ENCODE measurements around the gene DLG5. TPM values are rescaled to one million over a fixed set of nuclear protein-coding genes. Genes with fewer than 3 reads are reported as not detected.

DLG5 gene
- total RNA-seq, 1 experiment from 2014 or later = 127 TPM

DNA sequence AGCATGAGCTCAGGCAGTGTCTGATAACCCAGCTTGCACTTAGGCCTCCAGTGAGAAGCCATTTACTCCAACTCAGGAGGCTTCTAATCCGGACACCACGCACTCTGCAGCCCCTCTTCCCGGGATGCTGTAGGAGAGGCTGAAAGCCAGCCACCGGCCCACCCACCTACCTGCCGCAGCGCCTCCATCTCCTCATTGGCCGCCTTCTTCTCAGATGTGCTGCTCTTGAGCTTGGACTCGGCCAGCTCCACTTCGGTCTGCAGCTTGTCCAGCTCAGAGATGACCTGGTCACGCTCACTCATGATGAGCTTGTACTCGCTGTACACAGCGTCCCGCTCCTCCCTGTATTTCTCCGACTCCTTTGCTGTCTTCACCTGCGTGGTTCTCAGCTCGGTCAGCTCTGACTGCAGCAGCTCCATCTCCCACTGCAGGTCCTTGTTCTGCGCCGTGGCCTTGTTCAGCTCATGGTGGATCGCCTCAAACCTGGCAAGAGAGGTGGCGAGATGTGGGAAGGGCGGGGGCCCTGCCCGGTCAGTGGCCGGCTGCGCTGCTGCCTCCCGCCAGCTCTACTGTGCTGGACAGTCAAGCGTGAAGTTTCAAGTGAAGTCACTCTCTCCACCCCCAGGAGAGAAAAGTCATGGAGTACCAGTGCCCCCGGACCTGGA is 84.7 kb downstream of the DLG5 start:
- no peak overlapping the region for H3K27ac Mint-ChIP-seq (ENCODE audit: low read depth, unreplicated experiment)
- TF ChIP-seq, protein P1, sequence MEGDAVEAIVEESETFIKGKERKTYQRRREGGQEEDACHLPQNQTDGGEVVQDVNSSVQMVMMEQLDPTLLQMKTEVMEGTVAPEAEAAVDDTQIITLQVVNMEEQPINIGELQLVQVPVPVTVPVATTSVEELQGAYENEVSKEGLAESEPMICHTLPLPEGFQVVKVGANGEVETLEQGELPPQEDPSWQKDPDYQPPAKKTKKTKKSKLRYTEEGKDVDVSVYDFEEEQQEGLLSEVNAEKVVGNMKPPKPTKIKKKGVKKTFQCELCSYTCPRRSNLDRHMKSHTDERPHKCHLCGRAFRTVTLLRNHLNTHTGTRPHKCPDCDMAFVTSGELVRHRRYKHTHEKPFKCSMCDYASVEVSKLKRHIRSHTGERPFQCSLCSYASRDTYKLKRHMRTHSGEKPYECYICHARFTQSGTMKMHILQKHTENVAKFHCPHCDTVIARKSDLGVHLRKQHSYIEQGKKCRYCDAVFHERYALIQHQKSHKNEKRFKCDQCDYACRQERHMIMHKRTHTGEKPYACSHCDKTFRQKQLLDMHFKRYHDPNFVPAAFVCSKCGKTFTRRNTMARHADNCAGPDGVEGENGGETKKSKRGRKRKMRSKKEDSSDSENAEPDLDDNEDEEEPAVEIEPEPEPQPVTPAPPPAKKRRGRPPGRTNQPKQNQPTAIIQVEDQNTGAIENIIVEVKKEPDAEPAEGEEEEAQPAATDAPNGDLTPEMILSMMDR (IDR thresholded peaks at IDR 0.05; ENCODE audit: unreplicated experiment) = no peak
- ChIA-PET POLR2A (interaction anchor here (0.9 to 1.2 kb wide), 5 partner anchors 15 to 48 kb away, joined by 3 to 4 read pairs (median 3); no protein-coding TSS in a partner anchor), CTCF (interaction anchor here (0.8 to 2.5 kb wide), 3 partner anchors 133 to 188 kb away, joined by 3 to 6 read pairs (median 4); partner anchors contain the start of gene POLR3A)
- peaks cover 99% of the 10 kb centered on the region for H3K36me3 Mint-ChIP-seq (ENCODE audit: insufficient read depth, unreplicated experiment)
- H3K27me3 Mint-ChIP-seq (ENCODE audit: insufficient read depth, unreplicated experiment) = no peaks in the 10 kb centered on the region
- H3K9me3 Mint-ChIP-seq (ENCODE audit: unreplicated experiment) = no peaks in the 10 kb centered on the region
- intact Hi-C loops (cut with micrococcal nuclease) = loop anchor here (10.0 kb wide), 1 partner anchor 127 kb away; no protein-coding TSS in a partner anchor
- no peak for DNase-seq (ENCODE audit: unreplicated experiment)
- H3K4me3 Mint-ChIP-seq (ENCODE audit: unreplicated experiment) = no peak overlapping the region
- H3K4me1 Mint-ChIP-seq (ENCODE audit: insufficient read depth, unreplicated experiment) = peaks cover 19% of the 10 kb centered on the region
- no TSS peak for BruUV-seq (replicated peaks)

DNA sequence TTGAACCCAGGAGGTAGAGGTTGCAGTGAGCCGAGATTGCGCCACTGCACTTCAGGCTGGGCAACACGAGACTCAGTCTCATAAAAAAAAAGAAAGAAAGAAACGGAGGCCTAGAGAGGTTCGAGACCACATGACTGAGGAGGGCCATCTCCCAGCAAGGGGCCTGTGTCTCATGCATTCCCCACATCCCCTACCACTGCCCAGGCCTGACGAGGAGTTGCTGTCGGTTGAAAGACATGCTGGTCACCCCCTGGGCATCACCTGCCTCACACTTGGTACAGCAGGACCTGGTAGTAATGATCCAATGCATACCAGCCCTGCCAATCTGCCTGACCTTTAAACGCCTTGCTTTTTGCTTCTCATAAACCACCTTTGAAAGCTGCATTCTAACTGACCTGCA is 85.9 kb downstream of the DLG5 start:
- Mint-ChIP-seq H3K4me1 (ENCODE audit: insufficient read depth, unreplicated experiment) (peaks cover 21% of the 10 kb centered on the region), H3K36me3 (ENCODE audit: insufficient read depth, unreplicated experiment) (peaks cover 99% of the 10 kb centered on the region), H3K4me3 (ENCODE audit: unreplicated experiment) (no peak overlapping the region), H3K27ac (ENCODE audit: low read depth, unreplicated experiment) (peak overlapping the region; percentile 27), H3K27me3 (ENCODE audit: insufficient read depth, unreplicated experiment) (no peaks in the 10 kb centered on the region), H3K9me3 (ENCODE audit: unreplicated experiment) (no peaks in the 10 kb centered on the region)
- intact Hi-C loops (cut with micrococcal nuclease) = loop anchor here (10.0 kb wide), 1 partner anchor 126 kb away; no protein-coding TSS in a partner anchor
- ChIA-PET CTCF (interaction anchor here (1.1 kb wide), 1 partner anchor 667 kb away, joined by 4 read pairs; no protein-coding TSS in a partner anchor), POLR2A (interaction anchor here (0.6 to 1.4 kb wide), 3 partner anchors 13 to 59 kb away, joined by 3 read pairs; no protein-coding TSS in a partner anchor)
- DNase-seq (ENCODE audit: unreplicated experiment) = no peak
- BruUV-seq (replicated peaks) = no TSS peak
- TF ChIP-seq, protein P1 (IDR thresholded peaks at IDR 0.05; ENCODE audit: unreplicated experiment) = no peak

GRCh38 chr10:77837925-77838595 is 88.5 kb downstream of the DLG5 start:
- TF ChIP-seq, protein P1 (IDR thresholded peaks at IDR 0.05; ENCODE audit: unreplicated experiment) = no peak
- no peaks in the 10 kb centered on the region for H3K27me3 Mint-ChIP-seq (ENCODE audit: insufficient read depth, unreplicated experiment)
- no TSS peak for BruUV-seq (replicated peaks)
- H3K36me3 Mint-ChIP-seq (ENCODE audit: insufficient read depth, unreplicated experiment) = peaks cover 100% of the 10 kb centered on the region
- H3K4me3 Mint-ChIP-seq (ENCODE audit: unreplicated experiment) = no peak overlapping the region
- peaks cover 10% of the 10 kb centered on the region for H3K4me1 Mint-ChIP-seq (ENCODE audit: insufficient read depth, unreplicated experiment)
- ChIA-PET POLR2A (no interaction called here), CTCF (interaction anchor here (0.6 to 1.2 kb wide), 3 partner anchors 13 to 674 kb away, joined by 3 to 5 read pairs (median 3); no protein-coding TSS in a partner anchor)
- intact Hi-C loops (cut with micrococcal nuclease) = no loop called here
- no peaks in the 10 kb centered on the region for H3K9me3 Mint-ChIP-seq (ENCODE audit: unreplicated experiment)
- peak overlapping the region; percentile 73 for H3K27ac Mint-ChIP-seq (ENCODE audit: low read depth, unreplicated experiment)
- DNase-seq (ENCODE audit: unreplicated experiment) = no peak

All from MCF 10A (cell line).